Measurements from ENCODE around the gene NEK4.

DNA sequence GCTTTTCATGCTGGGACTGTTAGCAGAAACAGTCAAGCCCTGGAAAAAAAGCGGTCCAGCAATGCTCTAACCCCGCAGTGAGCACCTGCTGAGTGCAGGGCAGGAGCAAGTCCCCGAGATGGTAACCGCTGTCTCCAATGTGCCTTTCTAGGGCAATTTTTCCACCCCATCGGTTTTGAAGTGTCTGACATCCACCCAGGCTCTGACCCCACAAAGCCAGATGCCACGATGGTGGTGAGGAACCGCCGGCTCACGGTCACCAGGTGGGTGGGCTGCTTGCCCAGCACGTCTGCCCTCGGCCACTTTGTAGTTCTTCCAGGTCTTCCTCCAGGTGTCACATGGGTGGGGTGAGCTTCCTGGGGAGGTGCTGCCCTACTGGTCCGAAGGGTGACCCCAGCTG is 20.6 kb upstream of the NEK4 start:
- TF ChIP-seq, protein P1, sequence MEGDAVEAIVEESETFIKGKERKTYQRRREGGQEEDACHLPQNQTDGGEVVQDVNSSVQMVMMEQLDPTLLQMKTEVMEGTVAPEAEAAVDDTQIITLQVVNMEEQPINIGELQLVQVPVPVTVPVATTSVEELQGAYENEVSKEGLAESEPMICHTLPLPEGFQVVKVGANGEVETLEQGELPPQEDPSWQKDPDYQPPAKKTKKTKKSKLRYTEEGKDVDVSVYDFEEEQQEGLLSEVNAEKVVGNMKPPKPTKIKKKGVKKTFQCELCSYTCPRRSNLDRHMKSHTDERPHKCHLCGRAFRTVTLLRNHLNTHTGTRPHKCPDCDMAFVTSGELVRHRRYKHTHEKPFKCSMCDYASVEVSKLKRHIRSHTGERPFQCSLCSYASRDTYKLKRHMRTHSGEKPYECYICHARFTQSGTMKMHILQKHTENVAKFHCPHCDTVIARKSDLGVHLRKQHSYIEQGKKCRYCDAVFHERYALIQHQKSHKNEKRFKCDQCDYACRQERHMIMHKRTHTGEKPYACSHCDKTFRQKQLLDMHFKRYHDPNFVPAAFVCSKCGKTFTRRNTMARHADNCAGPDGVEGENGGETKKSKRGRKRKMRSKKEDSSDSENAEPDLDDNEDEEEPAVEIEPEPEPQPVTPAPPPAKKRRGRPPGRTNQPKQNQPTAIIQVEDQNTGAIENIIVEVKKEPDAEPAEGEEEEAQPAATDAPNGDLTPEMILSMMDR (IDR thresholded peaks at IDR 0.05), result no peak
- TF ChIP-seq POLR2A (IDR thresholded peaks at IDR 0.05), result no peak

Measured in adrenal gland (tissue), 5 donors.